Right lobe of liver (tissue), 4 donors: ENCODE measurements around the gene TRAF1.

ENCODE experiments used
- POLR2A ChIP-seq: fragments of 450-650 bp; IDR thresholded peaks from one replicate; pipeline ENCODE4 v1.6.1; 2017; ENCODE audit warnings: antibody characterized with exemption, mild to moderate bottlenecking
- TF ChIP-seq, protein P1 (sequence below), 4 donors: fragments of 200-600 bp in 3 of 4; fragments of 450-650 bp in 1 of 4; IDR thresholded peaks; one replicate each; pipeline versions ENCODE4 v1.5.1 to v1.8.0; 2016 to 2022; ENCODE audit warnings: antibody characterized with exemption in 4 of 4, mild to moderate bottlenecking in 2 of 4
- donor health status: DM: no; HTN: no; CAD: no.
- donor health status: DM: no; HTN: no; CAD: no.
- donor health status: DM: no; HTN: yes; CAD: no.

DNA sequence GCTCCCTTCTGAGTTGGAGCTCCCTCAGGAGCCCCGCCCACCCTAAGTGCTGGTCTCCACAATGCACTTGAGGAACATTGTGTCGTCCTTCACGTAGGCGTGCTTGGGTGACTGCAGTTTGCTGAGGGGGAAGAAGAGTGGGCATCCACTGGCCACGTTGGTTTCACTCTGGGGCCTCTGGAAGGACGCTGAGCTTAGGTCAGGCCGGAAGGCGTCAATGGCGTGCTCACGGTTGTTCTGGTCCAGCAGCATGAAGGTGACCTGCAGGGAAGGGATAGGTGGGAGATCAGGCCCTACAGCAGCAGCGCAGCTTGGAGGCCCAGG lies 21.7 kb downstream of the TRAF1 start:
- TF ChIP-seq, protein P1, sequence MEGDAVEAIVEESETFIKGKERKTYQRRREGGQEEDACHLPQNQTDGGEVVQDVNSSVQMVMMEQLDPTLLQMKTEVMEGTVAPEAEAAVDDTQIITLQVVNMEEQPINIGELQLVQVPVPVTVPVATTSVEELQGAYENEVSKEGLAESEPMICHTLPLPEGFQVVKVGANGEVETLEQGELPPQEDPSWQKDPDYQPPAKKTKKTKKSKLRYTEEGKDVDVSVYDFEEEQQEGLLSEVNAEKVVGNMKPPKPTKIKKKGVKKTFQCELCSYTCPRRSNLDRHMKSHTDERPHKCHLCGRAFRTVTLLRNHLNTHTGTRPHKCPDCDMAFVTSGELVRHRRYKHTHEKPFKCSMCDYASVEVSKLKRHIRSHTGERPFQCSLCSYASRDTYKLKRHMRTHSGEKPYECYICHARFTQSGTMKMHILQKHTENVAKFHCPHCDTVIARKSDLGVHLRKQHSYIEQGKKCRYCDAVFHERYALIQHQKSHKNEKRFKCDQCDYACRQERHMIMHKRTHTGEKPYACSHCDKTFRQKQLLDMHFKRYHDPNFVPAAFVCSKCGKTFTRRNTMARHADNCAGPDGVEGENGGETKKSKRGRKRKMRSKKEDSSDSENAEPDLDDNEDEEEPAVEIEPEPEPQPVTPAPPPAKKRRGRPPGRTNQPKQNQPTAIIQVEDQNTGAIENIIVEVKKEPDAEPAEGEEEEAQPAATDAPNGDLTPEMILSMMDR (IDR thresholded peaks at IDR 0.05), result no peak
- no peak for TF ChIP-seq POLR2A
